SHP77 treated with DMSO at 0.1 percent for 48 hours (cell line): ENCODE data around the gene KANK2.
"Not testable (repeated sequence)": the region's sequence is repeated elsewhere in the genome, so short reads cannot be mapped to it uniquely, and the experiment has no call there.

Experiments
- DNase-seq: peaks from one replicate; lab custom pipeline; 2025; lab: John Stamatoyannopoulos, UW

The KANK2 gene

DNA sequence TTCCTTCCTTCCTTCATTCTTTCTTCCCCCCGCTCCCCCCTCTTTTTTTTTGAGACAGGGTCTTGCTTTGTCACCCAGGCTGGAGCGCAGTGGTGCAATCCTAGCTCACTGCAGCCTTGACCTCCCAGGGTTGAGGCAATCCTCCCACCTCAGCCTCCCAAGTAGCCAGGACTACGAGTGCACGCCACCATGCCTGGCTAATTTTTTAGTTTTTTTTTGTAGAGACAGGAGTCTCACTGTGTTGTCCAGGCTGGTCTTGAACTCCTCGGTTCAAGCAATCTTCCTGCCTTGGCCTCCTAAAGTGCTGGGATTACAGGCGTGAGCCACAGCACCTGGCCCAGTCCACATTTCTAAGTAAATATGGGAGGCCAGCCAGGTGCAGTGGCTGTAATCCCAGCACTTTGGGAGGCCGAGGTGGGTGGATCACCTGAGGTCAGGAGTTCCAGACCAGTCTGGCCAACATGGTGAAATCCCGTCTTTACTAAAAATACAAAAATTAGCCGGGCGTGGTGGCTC, 57.3 kb downstream of the KANK2 start:
- not testable (repeated sequence) for DNase-seq

DNA sequence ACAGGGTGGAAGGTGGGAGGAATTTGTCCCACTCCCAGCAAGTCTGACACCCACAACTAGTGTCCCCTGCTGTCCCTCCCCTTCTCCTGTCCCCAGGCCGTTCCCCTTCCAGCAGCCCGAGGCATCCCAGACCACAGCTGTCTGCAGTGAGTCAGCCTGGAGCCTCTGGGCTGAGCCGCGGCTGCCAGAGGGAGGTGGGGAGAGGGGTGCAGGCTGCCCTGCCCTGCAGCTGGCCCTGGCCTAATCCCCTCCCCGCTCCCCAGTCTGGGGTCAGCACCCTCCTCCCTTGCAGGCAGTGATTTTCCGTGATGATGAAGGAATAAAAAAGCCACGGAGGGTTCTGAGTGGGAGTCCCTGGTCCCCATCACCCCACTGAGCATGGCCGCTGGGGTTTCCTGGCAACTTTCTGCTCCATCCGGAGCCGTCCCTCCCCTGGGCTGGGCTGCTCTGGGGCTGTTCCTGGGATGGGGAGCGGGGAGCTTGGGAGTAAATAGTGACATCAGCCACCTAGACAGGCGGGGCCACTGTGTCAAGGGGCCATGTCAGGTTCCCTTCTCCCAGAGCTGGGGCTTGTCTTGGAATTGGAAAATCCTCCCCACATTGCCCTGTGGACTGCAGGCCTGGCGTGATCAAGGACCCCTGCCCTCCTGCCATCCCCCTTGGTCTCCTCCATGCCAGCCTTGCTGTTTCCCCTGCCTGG, 58.6 kb downstream of the KANK2 start:
- no peak for DNase-seq

DNA sequence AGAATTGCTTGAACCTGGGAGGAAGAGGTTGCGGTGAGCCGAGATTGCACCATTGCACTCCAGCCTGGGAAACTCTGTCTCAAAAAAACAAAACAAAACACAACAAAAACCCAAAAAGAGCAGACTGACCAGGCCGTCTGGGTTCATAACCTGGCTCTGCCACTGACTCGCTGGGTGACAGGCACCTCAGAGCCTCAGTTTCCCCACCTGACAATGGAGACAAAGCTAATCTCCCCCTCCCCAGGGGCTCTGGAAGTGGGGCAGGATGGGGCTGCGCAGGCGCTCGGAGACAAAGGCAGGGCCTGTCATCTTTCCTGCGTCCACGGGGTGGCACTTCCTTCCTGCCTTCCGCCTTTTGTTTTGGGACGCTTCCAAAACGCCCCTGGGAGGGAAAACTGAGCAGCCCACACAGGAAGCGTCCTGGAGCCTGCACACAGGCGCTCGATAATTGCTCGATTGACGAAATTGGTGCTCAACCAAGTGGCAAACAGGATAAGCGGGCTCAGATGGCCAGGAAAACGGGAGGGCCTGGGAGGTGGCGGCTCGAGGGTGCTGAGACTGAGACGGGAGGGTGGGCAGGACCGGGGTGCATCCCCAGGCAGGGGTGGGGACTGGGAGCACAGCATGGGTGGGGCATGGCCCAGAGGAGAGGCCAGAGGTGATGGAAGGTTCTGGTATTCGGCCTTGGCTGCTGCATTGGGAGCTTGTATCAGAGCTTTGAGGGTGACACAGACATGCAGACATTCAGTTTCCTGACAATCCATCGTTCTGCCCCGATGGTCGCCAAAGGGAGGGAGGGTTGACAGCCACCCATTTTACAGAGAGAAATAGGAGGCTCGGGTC, 59.6 kb downstream of the KANK2 start:
- peak; percentile 64 for DNase-seq

DNA sequence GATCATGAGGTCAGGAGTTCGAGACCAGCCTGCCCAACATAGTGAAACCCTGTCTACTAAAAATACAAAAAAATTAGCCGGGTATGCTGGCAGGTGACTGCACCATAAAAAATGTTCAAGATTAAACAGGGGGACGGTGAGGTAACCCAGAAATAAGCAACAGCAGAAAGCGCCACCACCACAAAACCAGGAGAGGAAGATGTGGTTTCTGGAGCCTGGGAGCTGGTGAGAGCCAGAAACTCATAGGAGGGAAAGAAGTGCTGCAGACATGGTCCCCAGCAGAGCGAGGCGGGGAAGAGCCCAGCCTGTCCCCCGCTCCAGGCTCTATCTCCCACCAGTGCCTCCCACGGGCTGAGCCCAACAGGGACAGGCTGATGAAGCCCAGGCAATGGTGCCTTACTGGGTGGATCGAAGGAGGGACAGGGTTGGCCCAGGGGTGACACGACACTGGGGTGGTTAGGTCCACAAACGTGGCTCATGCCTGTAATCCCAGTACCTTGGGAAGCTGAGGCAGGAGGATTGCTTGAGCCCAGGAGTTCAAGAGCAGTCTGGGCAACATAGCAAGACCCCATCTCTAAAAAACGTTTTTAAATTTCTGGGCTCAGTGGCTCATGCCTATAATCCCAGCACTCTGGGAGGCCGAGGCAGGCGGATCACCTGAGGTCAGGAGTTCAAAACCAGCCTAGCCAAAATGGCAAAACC, 60.8 kb downstream of the KANK2 start:
- no peak for DNase-seq

DNA sequence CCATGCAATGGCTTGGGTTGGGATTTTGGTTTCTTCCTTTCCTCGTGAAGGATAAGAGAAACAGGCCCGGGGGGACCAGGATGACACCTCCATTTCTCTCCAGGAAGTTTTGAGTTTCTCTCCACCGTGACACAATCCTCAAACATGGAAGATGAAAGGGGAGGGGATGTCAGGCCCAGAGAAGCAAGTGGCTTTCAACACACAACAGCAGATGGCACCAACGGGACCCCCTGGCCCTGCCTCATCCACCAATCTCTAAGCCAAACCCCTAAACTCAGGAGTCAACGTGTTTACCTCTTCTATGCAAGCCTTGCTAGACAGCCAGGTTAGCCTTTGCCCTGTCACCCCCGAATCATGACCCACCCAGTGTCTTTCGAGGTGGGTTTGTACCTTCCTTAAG, 65.9 kb downstream of the KANK2 start:
- DNase-seq: no peak

DNA sequence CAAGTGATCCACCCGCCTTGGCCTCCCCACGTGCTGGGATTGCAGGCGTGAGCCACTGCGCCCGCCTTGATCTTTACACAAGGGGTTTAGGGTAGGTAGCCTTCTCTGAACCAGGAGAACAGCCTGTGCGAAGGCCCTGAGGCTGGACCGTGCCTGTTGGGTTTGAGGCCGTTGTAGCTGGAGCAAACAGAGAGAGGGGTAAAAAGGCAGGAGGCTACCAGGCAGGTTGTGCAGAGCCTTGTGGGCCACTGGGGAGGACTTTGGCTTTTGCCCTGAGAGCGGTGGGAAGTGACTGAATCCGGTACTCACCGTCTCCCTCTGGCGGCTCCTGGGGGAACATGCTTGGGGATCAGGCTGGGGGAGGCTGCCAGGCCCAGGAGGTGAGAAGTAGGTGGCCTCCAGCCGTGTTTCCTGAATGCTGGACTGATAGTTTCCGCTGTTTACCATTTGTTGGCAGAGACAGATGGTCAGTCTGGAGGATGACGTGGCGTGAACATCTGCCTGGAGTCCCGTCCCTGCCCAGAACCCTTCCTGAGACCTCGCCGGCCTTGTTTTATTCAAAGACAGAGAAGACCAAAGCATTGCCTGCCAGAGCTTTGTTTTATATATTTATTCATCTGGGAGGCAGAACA, 66.4 kb downstream of the KANK2 start:
- peak; percentile 34 for DNase-seq

DNA sequence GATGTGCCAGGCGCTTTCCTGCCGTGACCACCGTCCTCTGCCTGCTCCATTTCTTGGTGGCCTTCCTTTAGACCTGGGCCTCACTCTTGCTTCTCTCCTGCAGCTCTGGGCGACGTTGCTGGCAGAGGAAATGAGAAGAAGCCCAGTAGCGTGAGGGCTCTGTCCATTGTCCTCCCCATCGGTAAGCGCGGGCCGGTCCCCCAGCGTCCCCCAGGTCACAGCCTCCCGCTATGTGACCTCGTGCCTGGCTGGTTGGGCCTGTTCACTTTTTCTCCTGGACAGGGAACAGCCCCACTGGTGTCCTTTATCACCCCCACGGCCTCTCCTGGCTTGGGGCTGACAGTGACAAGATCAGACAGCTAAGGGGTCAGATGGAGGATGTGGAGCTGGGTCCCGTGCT, 69.4 kb downstream of the KANK2 start:
- no peak for DNase-seq

DNA sequence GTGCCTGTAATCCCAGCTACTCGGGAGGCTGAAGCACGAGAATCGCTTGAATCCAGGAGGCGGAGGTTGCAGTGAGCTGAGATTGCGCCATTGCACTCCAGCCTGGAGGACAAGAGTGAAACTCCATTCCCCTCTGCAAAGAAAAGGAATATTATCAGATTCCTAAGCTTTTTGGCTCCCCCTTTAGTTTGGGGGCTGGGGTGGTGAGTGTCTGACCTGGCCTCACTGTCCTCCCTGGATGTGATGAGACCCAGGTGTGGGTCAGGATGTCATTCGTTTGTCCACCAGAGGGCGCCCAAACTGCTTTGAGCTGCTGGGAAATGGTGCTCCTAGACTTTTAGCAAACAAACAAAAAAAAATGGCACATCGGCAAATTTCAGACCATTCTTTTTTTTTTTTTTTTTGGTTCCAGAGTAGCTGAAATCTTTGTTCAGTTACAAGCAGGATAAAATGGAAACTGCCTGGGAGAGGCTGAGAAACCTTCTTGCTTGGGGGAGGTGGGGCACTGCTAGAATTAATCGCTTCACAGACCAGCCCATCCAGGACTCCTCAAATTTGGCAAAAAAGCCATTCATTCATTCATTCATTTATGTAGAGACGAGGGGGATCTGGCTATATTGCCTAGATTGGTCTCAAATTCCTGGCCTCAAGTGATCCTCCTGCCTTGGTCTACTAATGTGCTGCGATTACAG, 71.2 kb downstream of the KANK2 start:
- DNase-seq: no peak

DNA sequence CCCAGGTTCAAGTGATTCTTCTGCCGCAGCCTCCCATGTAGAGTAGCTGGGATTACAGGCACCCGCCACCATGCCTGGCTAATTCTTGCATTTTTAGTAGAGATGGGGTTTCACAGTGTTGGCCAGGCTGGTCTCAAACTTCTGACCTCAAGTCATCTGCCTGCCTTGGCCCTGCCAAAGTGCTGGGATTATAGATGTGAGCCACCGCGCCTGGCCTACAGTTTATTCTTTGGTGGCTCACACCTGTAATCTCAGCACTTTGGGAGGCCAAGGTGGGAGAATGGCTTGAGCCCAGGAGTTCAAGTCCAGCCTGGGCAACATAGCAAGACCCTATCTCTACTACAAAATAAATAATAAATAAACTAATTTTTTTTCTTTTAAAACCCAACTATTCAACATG, 73.2 kb downstream of the KANK2 start:
- DNase-seq: not testable (repeated sequence)

DNA sequence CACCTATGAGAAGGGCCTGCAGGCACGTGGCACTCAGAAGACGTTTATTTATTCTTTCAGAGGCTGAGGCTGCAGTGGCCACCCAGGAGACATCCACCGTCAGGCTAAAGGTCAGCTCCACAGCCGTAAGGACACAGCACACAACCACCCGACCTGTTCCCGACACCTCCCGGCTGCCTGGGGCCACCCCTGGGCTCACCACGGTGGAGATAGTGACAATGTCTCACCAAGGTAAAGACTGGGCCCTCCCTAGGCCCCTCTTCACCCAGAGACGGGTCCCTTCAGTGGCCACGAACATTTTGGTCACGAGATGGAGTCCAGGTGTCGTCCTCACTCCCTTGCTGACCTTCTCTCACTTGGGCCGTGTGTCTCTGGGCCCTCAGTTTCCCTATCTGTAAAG, 74.2 kb downstream of the KANK2 start:
- no peak for DNase-seq

DNA sequence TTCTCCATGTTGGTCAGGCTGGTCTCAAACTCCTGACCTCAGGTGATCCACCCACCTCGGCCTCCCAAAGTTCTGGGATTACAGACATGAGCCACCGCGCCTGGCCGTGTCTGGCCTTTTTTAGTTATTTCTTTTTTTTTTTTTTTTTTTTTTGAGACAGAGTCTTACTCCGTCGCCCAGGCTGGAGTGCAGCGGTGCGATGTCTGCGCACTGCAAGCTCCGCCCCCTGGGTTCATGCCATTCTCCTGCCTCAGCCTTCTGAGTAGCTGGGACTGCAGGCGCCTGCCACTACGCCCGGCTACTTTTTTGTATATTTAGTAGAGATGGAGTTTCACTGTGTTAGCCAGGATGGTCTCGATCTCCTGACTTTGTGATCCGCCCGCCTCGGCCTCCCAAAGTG, 75.4 kb downstream of the KANK2 start:
- not testable (repeated sequence) for DNase-seq

DNA sequence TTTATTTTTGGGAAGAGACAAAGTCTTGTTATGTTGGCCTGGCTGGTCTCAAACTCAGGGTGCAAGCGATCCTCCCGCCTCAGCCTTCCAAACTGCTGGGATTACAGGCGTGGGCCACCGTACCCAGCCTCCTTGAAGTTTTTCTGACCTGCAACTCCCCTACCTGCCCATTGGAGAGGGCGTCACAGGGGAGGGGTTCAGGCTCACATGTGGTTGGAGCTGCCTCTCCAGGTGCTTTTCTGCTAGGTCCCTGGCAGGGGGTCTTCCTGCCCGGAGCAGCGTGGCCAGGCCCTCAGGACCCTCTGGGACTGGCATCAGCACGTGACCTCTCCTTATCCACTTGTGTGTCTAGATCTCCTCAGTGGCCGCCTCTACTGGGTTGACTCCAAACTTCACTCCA, 80.8 kb downstream of the KANK2 start:
- no peak for DNase-seq

DNA sequence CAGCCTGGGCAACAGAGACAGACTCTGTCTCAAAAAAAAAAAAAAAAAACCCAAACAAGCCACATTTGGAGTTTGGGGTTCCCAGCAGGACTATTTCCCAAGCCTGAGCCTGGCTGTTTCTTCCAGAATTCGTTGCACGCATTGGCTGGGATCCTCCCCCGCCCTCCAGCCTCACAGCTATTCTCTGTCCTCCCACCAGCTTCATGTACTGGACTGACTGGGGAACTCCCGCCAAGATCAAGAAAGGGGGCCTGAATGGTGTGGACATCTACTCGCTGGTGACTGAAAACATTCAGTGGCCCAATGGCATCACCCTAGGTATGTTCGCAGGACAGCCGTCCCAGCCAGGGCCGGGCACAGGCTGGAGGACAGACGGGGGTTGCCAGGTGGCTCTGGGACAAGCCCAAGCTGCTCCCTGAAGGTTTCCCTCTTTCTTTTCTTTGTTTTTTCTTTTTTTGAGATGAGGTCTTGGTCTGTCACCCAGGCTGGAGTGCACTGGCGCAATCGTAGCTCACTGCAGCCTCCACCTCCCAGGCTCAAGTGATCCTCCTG, 81.4 kb downstream of the KANK2 start:
- DNase-seq: no peak

DNA sequence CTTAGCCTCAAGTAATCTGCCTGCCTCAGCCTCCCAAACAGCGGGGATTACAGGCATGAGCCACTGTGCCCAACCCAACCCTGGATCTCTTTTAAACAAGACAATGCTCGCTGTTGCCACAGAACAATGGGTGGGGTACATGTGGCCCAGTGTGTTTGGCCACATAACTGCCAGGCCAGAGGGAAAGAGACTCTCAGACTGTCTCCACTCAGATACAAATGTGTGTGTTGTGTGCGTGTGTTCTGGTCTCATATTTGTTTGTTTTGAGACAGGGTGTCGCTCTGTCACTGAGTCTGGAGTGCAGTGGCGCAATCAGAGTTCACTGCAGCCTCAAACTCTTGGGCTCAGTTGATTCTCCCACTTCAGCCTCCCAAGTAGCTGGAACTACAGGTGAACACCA, 82.3 kb downstream of the KANK2 start:
- DNase-seq: no peak
